Stomach smooth muscle (tissue), 2 donors: ENCODE results near the gene MAP2K2.

Experiments
- H3K27ac ChIP-seq: one replicate; pipeline ENCODE4 v1.7.0; 2013; ENCODE audit warnings: mild to moderate bottlenecking, low read length, inconsistent platforms
- H3K27me3 ChIP-seq, 2 donors: one replicate each; pipeline ENCODE4 v1.7.0; 2013; ENCODE audit warnings: low read length in 2 of 2; ENCODE audit not compliant: insufficient read depth in 2 of 2, control insufficient read depth in 1 of 2
- H3K36me3 ChIP-seq, 2 donors: one replicate each; pipeline ENCODE4 v1.7.0; 2013; ENCODE audit warnings: low read length in 2 of 2; ENCODE audit not compliant: control insufficient read depth in 2 of 2, insufficient read depth in 2 of 2
- H3K4me1 ChIP-seq: one replicate; pipeline ENCODE4 v1.7.0; 2013; ENCODE audit warnings: low read length; ENCODE audit not compliant: control insufficient read depth, insufficient read depth
- H3K4me3 ChIP-seq, 2 donors: one replicate each; pipeline ENCODE4 v1.7.0; 2013; ENCODE audit warnings: low read length in 2 of 2
- H3K9ac ChIP-seq, 2 donors: one replicate each; pipeline ENCODE4 v1.7.0; 2013; ENCODE audit warnings: low read length in 2 of 2, mild to moderate bottlenecking in 1 of 2
- H3K9me3 ChIP-seq, 2 donors: one replicate each; pipeline ENCODE4 v1.7.0; 2013; ENCODE audit warnings: low read length in 2 of 2; ENCODE audit not compliant: control insufficient read depth in 2 of 2
- donor health status: healthy.
- donor health status: Pancreatic carcinoma.

Gene MAP2K2

DNA sequence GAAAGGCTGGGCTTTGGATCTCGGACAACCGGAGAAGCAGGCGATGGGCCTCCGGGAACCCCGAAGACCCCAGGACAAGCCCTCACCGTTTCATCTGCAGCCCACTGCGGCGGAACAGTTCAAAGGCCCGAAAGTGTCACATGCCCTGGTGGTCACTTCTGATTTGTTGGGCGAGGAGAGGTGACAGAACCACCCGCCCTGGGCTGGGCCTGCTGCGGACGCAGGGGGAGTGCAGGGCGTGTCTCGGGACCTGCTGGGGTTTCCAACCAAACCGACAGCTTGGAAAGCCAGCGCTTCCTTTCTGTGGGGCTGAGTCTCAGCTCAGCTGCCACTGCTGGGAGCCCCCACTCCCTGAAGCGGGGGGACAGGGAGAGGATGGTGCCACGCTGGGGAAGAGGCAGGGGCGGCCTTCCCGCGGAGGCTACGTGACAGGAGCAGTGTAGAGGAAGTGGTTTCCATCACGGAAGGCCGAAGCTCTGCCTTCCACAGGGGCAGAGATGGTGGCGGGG, 34.5 kb downstream of the MAP2K2 start:
- no peaks in the 10 kb centered on the region for H3K4me1 ChIP-seq
- peaks cover 14 to 15% of the 10 kb centered on the region in 2 donors for H3K36me3 ChIP-seq
- H3K27ac ChIP-seq = no peak overlapping the region
- no peak overlapping the region for H3K4me3 ChIP-seq
- H3K9ac ChIP-seq = no peak overlapping the region
- no peaks in the 10 kb centered on the region for H3K27me3 ChIP-seq
- no peaks in the 10 kb centered on the region for H3K9me3 ChIP-seq

DNA sequence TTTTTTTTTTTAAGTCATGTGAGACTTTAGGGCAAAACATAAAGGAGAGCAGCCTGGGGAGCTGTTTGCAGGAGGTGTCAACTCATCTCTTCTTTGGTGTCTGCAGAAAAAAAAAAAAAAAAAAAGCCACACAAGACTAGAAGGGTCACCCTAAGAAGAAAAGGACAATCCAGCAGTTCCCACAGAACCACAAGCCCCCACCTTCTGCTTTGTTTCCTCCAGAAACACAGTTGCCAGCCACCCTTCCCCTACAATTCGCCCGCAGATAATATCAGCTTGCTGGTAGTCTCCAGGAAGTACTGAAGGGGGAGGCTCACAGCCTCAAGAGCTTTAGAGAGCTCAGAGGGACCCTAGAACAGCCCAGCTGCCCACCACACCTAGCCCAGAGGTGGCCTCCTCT, 34.9 kb downstream of the MAP2K2 start:
- no peak overlapping the region for H3K27ac ChIP-seq
- no peaks in the 10 kb centered on the region for H3K9me3 ChIP-seq

DNA sequence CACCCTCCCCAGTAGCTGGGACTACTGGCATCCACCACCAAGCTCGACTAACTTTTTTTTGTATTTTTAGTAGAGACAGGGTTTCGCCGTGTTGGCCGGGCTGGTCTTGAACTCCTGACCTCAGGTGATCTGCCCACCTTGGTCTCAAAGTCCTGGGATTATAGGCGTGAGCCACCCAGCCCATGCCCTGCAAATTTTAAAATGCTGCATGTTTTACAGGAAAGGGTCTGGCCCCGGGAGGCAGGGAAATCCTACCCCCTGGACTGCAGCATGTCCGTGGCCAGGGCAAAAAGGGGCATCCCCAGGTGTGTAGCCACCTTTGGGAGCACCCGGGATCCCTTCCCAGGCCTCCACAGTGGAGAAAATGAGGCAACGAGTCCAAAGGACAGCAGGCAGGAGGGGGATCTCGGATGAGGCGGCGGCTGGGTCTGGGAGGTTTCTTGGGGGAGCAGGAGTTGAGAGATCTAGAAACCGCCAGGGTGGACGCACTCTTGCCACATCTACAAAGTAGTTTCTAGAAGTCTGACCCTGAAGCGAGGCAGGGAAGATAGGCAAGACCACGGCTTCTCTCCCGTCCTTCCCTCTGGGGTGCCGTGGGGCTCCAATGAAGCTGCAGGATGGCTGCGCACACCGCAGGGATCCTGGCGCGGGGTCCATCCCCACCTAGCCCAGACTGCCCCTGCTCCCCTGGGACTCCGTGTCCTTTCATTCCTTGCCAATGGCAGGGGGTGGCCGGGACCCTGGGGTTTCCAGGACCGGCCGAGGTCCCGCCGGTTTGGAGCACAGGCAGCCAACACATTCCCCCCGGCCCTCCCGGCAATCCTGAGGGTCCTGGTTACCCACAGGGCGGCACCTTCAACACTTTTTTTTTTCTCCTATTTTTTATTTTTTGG, 35.9 kb downstream of the MAP2K2 start:
- Histone ChIP-seq H3K9ac (no peak overlapping the region), H3K27me3 (no peaks in the 10 kb centered on the region), H3K4me1 (peaks cover 3% of the 10 kb centered on the region), H3K27ac (no peak overlapping the region), H3K9me3 (no peaks in the 10 kb centered on the region), H3K4me3 (no peak overlapping the region), H3K36me3 (peaks cover 6 to 9% of the 10 kb centered on the region in 2 donors)

More for the DNA sequence above, 34.9 kb downstream of the MAP2K2 start:
- H3K36me3 ChIP-seq = peaks cover 10 to 14% of the 10 kb centered on the region in 2 donors
- no peaks in the 10 kb centered on the region for H3K27me3 ChIP-seq
- no peak overlapping the region for H3K4me3 ChIP-seq
- H3K4me1 ChIP-seq = no peaks in the 10 kb centered on the region
- H3K9ac ChIP-seq = no peak overlapping the region

DNA sequence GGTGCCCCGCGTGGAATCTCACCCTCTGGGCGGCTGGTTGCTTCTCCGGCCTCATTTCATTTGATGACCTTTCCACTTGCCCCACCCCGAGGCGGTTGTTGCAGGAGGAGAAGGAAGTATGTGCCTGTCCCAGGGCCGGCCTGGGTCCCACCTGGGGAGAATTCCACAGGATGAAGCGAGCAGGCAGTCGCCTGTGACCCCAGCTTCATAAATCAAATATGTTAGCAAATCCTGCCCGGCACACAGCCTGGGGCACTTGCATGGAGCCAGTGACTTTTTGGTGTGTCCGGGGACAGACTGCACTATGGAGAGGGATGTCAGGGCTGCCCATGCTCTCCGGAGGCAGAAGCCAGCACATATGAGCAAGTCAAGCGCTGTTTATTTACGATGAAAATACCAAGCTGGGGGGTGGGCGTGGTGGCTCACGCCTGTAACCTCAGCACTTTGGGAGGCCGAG, 37.5 kb downstream of the MAP2K2 start:
- Histone ChIP-seq H3K27me3 (no peaks in the 10 kb centered on the region), H3K36me3 (peaks cover 3 to 9% of the 10 kb centered on the region in 2 donors), H3K9ac (no peak overlapping the region), H3K27ac (no peak overlapping the region), H3K9me3 (no peaks in the 10 kb centered on the region), H3K4me3 (no peak overlapping the region), H3K4me1 (peaks cover 3% of the 10 kb centered on the region)

DNA sequence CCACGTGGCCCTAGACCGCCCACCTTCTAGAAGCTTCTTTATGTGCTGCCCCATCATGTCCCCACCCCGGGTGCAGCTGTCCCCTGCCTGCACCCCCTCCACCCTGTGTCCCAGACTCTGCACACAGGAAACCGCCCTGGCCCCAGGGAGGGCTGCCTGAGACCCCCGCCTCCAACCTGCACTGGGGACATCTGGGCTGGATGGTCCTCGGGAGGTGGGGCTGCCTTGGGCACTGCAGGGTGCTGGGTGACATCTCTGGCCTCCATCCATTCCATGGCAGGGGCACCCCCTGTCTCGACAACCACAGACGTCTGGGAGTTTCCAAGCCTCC, 39.4 kb downstream of the MAP2K2 start:
- H3K4me3 ChIP-seq = no peak overlapping the region

DNA sequence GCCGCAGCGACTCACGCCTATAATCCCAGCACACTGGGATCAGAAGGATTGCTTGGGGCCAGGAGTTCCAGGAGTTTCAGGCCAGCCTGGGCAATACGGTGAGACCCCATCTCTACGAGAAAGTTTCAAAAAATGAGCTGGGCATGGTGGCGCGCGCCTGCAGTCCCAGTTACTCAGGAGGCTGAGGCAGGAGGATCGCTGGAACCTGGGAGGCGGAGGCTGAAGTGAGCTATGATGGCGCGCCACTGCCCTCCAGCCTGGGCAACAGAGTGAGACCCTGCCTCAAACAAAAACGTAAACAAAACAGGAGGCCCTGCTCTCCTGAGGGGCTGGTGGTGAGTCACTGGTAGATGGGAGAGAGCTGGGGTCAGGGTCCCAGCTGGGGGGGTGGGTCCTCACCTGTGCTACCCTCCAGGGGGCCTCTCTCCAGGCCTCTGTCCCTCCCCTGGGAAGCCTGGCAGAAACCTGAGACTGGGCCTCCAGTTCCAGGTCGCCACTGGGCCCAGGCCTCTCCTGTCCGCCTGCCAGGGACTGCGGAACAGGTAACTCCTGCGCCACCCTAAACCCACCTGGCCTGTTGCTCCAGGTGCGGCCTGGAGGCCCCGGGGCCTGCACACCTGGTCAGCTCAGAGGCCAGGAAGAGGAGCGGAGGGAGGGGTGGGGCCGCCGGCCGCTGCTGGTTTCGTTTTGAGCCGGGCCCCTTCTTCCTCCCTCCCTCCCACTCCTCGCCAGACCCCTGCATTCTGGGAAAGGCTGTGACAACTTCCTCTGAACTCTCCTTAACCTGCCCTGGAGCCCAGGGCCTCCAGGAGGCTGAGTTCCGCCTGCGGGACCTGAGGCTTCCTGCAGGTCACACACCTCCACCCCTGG, 40.0 kb downstream of the MAP2K2 start:
- H3K9me3 ChIP-seq = no peaks in the 10 kb centered on the region

More for the DNA sequence above, 39.4 kb downstream of the MAP2K2 start:
- no peaks in the 10 kb centered on the region for H3K9me3 ChIP-seq
- H3K4me1 ChIP-seq = peaks cover 3% of the 10 kb centered on the region
- H3K36me3 ChIP-seq = peaks cover 0 to under 1% of the 10 kb centered on the region in 2 donors
- H3K27me3 ChIP-seq = no peaks in the 10 kb centered on the region
- H3K27ac ChIP-seq = no peak overlapping the region
- no peak overlapping the region for H3K9ac ChIP-seq

DNA sequence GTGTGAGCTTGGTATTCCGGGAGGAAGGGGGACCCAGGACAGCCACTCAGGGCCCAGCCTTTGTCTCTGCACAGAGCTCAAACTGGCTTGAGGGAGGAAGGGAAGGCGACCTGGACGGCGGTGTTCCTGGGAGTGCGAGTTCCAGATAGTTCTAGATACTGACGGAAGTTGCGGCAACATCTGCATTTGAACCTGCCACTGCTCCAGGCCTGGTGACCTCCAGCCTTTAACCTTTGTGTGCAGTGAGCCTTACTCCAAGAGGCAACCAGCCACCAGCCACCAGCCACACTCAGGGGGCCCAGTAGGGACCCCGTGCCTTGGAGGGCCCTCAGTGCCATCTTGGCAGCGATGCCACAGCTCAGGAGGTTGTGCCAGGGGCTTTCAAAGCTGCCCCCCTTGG, 41.8 kb downstream of the MAP2K2 start:
- Histone ChIP-seq H3K36me3 (no peaks in the 10 kb centered on the region), H3K27ac (no peak overlapping the region), H3K27me3 (no peaks in the 10 kb centered on the region), H3K4me3 (no peak overlapping the region), H3K9me3 (no peaks in the 10 kb centered on the region), H3K9ac (no peak overlapping the region), H3K4me1 (peaks cover 15% of the 10 kb centered on the region)

More for the DNA sequence above, 40.0 kb downstream of the MAP2K2 start:
- no peaks in the 10 kb centered on the region for H3K36me3 ChIP-seq
- H3K27me3 ChIP-seq = no peaks in the 10 kb centered on the region
- H3K9ac ChIP-seq = no peak overlapping the region
- H3K4me3 ChIP-seq = peak overlapping the region in 1 of 2 donors; percentile 47
- H3K4me1 ChIP-seq = peaks cover 3% of the 10 kb centered on the region
- no peak overlapping the region for H3K27ac ChIP-seq

DNA sequence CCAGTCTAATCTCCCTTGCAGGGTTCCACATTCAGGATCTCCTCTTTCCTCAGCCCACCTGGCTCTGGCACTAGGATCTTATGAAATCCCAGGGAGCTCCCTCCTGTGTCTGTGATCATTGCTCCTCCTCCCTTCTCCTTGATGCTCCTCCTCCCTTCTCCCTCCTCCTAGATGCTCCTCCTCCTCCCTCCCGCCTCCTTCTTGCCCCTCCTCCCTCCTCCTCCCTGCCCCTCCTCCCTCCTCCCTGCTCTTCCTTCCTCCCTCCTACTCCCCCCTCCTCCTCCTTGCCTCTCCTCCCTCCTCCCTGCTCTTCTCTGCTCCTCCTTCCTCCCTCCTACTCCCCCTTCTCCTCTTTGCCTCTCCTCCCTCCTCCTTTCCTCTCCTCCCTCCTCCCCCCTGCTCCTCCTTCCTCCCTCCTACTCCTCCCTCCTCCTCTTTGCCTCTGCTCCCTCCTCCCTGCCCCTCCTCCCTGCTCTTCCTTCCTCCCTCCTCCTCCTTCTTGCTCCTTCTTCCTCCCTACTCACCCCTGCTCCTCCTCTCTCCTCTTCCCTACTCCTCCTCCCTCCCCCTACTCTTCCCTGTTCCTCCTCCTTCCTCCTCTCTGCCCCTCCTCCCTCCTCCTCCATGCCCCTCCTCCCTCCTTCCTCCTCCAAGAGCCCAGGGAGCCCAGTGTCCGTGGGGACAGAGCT, 42.3 kb downstream of the MAP2K2 start:
- Histone ChIP-seq H3K9me3 (no peaks in the 10 kb centered on the region), H3K36me3 (no peaks in the 10 kb centered on the region), H3K4me3 (no peak overlapping the region), H3K4me1 (peaks cover 17% of the 10 kb centered on the region), H3K27me3 (no peaks in the 10 kb centered on the region), H3K27ac (no peak overlapping the region), H3K9ac (no peak overlapping the region)

DNA sequence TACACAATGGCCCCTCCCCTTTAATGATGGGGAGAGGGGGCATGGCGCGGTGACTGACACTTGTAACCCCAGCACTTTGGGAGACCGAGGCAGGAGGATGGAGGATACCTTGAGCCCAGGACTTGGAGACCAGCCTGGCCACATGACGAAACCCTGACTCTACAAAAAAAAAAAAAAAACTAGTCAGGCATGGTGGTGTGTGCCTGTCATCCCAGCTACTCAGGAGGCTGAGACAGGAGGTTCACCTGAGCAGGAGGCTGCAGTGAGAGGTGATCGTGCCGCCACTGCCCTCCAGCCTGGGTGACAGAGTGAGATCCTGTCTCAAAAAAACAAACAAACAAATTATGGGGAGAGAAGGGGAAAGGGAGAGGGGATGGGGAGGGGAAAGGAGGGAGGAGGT, 43.4 kb downstream of the MAP2K2 start:
- Histone ChIP-seq H3K27me3 (no peaks in the 10 kb centered on the region), H3K27ac (no peak overlapping the region), H3K9ac (no peak overlapping the region), H3K4me1 (peaks cover 17% of the 10 kb centered on the region), H3K9me3 (no peaks in the 10 kb centered on the region), H3K36me3 (no peaks in the 10 kb centered on the region), H3K4me3 (no peak overlapping the region)
